Activated CD8-positive, alpha-beta memory T cell treated with anti-CD3 and anti-CD28 coated beads, Interleukin-2, amount 50 U/mL, for 1 hour (primary cell): ENCODE data around the gene LRRC14B.
"Not testable (repeated sequence)": the region's sequence is repeated elsewhere in the genome, so short reads cannot be mapped to it uniquely, and the experiment has no call there.

ENCODE experiments used
- DNase-seq: peaks from one replicate; pipeline ENCODE4 v3.0.0-alpha.2; 2020; ENCODE audit errors: extremely low read depth

Gene LRRC14B

DNA sequence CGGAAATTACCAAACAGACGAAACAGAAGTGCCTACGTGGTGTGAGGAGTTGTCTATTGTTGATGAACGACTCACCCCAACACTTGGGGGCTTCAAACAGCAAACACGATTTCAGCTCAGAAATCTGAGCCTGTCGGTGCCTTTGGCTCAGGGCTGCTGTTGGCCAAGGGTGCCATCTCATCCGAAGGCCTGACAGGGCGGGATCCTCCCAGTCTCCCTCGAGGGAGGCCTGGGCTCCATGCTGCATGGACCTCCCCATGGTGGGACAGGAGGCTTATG is 1.3 kb downstream of the LRRC14B start:
- no peak for DNase-seq

- DNase-seq = no peak
These were observed 1.9 kb downstream of the LRRC14B start for GRCh38 chr5:192970-193831.

DNA sequence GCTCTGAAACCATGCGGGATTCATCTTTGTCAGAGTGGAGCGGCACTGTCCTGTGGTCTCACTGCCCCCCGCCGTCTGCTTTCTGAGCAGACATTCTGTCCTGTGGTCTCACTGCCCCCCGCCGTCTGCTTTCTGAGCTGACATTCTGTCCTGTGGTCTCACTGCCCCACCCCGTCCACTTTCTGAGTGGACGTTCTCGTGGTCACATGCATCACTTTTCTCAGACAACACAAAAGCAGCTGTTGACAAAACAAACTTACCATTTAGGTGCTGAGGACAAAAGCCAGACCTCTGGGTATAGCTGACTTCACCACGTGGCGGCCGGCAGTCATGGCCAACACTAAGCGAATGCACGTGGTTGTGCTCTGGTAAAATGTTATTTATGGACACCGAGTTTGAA is 2.8 kb downstream of the LRRC14B start:
- no peak for DNase-seq

DNA sequence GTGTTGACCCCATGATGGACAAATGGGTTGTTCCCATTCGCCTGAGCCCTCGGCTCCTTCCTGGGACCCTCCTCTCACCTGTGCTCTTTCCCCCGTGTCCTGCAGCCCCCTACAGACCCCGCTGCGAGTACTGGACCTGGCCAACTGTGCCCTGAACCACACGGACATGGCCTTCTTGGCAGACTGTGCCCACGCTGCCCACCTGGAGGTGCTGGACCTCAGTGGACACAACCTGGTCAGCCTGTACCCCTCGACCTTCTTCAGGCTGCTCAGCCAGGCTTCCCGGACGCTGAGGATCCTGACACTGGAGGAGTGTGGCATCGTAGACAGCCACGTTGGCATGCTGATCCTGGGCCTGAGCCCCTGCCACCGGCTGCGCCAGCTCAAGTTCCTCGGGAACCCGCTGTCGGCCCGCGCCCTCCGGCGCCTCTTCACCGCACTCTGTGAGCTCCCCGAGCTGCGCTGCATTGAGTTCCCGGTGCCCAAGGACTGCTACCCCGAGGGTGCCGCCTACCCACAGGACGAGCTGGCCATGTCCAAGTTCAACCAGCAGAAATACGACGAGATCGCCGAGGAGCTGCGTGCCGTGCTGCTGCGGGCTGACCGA is 3.4 kb downstream of the LRRC14B start:
- no peak for DNase-seq

DNA sequence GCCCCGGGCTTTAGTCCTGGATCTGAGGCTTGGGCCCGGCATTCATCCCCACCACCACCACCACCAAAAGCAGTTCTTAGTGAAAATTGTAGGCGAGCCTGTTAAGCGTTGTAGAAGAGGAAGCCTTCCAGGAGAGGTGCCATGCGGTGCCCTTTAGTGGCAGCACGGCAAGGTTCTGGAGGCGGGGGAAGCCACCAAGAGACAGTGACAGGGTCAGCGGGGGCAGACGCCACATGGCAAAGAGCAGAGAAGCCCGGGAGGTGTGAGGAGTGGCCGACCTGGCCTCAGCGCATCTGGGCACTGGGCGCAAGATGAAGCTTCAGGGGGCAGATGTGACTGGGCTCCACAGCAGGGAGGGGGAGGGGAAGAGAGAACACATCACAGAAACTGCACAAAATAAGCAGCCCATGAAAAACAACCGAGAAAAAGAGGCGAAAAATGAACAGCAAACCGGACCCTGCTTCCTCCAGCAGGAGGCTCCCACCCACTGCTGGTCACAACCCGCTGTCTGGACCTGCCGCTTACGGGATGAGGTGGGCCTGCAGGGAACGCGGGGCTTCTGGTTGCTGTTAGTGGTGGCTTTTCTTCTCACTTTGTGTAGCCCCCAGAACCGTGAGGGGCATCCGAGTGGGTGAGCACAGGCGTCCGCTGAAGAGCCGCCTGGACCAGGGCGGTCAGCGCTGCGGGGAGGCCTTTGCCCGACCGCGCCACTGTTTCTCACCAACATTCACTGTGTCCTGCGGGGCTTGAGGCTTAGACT is 4.3 kb downstream of the LRRC14B start:
- DNase-seq = no peak

- DNase-seq = no peak
These were observed 5.1 kb downstream of the LRRC14B start for GRCh38 chr5:196350-196749.

DNA sequence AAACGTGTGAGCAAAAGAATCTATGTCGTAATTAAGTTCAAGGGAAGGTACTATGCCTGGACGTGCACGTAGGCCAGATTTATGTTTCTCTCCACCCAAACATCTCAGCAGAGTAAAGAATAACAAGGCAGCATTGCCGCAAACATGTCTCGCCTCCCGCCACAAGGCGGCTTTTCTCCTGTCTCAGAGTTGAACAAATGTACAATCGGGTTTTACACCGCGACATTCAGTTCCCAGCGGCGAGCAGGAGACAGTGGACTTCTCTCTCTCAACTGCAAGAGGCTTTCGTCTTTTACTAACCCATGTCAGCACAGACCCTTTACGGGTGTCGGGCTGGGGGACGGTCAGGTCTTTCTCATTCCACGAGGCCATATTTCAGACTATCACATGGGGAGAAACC is 5.7 kb downstream of the LRRC14B start:
- DNase-seq = not testable (repeated sequence)

DNA sequence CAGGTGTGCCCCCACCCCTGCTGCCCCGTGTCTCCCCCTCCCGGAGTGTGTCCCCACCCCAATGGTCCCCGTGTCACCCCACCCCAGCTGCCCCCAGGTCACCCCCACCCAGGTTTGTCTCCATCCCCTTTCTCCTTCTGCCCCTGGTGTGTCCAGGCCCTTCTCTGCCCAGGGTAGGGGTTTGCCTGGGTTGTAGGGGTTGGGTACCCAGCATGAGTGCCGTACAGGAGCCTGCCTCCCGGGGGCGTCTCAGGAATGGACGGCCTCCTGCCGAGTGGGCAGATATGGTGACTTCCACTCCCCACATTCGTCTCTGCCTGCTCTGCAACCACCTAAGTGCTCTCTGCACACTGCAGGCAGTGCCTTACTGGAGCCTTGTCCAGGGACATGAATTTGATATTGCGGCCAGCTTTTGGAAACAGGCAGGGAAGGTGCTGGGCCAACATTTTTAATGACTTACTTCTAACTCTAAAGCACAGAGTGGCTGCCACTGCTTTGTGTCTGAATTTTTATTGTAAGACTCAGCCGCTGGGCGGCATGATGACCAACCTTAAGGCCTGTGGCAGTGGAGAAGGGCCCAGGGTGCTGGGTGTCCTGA is 6.7 kb downstream of the LRRC14B start:
- DNase-seq = no peak

DNA sequence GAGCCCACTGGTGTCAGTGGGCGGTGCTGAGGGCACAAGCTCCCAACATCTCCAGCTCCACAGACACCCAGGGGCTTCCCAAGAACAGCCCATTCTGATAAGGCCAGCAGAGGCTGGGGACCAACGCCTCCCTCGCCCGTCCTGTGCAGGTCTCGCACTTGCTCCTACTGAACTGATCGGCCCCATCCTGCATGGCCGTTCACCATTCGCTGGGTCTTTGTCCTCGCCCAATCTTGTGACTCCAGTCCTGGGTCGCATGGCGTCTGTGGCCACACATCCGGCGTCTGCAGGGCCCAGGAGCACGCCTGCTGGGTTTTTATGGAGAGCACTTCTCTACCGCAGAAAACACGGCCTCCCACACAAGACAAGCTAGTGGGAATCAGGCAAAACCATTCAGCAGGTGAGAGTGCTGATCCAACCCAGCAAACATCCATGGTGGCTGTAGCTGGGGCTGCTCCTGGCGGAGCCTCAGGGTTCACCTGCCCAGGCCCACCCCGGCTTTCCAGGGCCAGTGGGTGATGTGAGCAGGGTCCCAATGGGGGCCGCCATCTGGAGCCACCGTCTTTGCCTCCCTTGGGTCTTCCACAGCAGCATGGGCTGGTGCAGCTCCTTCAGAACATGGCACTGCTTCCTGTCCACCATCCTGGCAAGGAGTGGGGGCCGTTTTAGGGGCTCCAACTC is 7.4 kb downstream of the LRRC14B start:
- DNase-seq = no peak

DNA sequence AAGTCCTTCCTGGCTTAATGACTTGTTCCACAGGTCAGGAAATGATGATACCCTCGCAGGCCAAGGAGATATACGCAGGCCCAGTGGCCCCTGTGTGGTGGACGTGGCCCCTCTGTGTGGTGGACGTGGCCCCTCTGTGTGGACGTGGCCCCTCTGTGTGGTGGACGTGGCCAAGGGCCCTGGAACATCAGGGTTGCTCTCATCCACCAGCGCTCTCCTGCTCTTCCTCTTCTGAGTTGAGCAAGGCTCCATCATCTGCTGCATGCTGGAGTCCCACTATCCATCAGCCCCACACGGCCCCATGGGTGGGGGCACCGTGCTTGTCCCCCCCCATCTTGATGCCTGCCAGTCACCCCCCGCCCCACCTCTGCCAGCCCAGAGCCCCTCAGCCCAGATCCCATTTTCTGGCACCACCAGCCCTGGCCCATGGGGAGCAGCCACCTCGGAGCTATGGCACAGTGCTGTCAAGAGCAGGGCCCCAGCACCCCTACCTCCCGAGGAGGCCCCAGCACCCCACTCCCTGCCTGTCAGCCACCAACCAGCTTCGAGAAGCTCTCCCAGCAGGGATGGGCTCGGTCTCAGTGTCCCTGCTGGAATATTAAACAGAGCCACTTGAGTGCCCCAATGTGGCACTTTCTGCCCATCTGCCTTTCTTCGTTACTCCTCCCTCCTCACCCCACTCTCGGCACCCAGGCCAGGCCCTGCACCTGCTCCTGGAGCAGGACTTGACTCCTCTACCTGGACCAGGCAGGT is 8.1 kb downstream of the LRRC14B start:
- no peak for DNase-seq

DNA sequence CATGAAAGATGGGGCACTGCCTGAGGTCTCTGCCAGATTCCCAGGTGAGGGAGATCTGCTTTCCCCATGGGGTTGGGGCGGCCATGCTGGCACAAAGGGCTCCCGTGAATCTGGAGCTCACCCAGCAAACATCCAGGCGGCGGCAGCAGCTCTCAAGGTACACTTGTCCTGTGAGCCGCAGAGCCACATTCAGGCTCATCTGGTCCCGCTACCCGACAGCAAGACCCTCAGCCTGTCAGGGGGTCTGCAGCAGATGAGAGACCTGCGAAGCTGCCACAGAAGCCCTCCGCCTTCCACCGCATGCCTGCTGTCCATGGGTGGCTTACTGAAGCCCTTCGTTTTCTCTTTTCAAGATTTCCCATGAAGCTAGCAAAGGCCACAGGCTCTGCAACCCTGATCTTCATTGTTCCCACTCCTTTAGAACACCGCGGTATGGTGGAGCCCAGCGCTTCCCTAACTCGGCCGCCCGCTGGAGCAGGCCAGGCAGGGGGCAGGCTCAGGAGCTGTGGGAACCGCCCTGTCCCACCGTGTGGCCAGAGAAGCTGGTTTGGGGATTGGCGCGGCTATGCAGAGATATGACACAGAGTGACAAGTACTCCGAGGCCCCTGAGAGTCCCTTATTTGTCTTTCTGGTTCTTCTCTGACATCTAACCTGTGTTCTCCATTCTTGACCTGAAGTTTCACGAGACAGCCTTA is 8.8 kb downstream of the LRRC14B start:
- DNase-seq = no peak

DNA sequence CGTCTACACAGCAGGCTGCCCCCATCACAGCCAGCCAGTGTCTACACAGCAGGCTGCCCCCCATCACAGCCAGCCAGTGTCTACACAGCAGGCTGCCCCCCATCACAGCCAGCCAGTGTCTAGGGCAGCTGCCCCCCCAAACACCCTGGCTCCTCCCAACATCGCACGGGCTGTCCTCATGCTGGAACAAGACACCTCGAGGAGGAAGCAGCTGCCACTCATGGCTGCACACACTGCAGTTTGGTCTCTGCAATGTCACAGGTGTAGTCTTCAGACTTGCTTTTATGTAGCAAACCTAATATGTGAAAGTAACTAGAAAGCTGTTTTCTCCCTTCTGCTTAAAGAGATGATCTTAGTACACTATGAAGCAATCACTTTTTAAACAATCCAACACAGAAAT is 9.7 kb downstream of the LRRC14B start:
- DNase-seq = no peak

DNA sequence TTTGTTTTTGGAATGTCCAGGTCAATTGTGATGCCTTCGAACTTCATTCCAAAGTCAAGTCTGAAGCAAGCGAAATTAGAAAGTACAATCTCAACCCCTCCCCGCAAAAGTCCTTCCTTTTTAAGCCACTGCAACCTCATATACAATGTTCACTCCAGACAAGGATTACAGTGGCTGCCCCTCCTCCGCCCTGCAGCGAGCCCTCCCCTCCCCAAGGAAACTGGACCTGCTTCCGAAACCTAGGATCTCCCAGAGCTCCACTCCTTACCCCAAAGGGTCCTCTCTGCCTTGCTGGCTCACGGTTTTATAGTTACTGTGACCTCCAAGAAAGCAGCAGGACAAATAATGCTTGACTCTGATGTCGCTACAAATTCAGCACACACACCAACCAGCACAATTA is 10.4 kb downstream of the LRRC14B start:
- DNase-seq = no peak

- DNase-seq = no peak
These were observed 12.1 kb downstream of the LRRC14B start for GRCh38 chr5:203246-203930.

DNA sequence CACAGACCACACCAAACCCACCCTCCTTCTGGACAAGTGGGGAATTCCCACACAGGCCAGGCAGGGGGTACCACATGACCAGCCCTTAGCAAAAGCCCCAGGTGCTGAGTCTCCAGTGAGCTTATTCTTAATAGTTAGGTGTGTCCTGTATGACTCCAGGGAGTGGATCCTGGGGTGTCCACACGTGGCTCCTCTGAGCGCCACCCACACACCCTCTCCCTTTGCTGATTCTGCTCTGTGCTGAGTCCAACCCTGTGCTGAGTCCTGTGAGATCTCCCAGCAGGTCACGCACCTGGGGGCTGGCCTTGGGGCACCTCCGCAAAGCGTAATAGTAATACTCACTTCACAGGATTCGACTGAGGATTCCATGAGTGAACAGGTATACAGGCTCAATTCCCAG is 12.7 kb downstream of the LRRC14B start:
- DNase-seq = no peak

DNA sequence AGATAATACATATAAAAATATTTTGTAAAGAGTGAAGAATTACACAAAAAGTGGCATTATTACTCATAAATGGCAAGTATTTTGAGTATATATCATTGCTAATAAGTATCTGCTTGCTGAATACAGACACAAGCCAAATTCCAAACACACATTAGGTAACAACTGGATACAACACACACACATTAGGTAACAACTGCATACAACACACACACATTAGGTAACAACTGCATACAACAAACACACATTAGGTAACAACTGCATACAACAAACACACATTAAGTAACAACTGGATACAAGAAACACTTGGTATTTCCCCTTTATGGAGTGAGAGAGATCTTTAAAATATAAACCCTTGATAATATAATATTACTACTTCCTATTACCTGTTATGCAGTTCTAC is 13.2 kb downstream of the LRRC14B start:
- DNase-seq = no peak

DNA sequence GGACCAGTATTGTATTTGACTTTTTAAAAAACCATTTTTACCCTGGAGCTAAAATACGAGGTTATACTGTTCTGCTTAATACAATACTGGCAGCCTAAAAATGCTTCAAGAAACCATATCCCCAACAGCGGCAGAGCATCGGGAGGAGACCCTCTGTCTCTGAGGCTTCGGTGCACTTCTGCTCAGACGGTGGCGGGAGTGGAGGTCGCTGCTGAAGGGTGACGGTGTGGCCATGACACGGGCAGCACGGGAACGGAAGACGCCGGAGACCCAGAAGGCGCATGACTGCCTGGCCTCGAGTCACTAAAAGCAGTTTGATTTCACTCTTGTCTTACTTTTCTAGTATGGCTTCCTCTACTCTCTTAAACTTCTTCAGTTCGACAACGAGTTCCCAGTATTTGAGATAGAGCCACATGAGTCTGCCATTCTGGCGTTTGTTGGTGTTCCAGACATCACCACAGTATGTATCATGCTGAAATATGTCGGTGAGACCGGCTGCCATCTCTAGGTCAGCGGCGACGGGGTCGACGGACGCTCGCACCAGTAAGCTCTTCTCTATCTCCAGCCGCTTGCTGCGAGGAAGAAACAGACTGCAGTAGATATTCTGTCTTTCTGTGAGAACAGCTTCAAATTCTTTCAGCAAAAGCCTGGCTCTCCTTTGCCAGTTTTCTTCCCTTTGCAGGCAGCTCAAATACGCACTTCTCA is 13.8 kb downstream of the LRRC14B start:
- no peak for DNase-seq

DNA sequence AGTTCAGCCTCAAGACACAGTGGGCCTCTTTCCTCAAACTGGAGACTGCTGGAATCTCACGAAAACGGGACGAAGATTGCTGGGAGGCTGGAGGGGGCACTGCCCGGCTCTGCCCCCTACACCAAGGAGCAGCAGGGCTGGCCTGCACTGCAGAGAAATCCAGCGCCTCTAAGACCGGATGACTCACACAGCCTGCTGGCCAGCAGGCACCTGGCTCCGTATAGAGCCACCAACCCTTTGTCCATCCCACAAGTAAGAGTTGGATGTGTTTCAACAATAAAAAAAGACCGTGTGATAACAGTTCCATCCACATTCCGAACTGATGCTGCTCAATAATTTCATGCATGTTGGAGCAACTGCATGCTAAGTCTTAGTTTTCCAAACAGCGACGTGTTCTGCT is 15.1 kb downstream of the LRRC14B start:
- DNase-seq = no peak

- no peak for DNase-seq
These were observed 15.7 kb downstream of the LRRC14B start for GRCh38 chr5:206927-207536.
